Breast epithelium (tissue), 3 donors: Measurements from ENCODE around the gene IFIT1B.

ENCODE experiments used
- POLR2A ChIP-seq: fragments of 450-650 bp; IDR thresholded peaks from one replicate; pipeline ENCODE4 v1.6.1; 2016; ENCODE audit warnings: antibody characterized with exemption, mild to moderate bottlenecking, moderate library complexity
- POLR2AphosphoS5 ChIP-seq, 3 donors: sonication (generic); formaldehyde crosslinking; IDR thresholded peaks; one replicate each; pipeline ENCODE4 v1.6.1; 2017; ENCODE audit warnings: antibody characterized with exemption in 3 of 3
- TF ChIP-seq, protein P1 (sequence below), 3 donors: fragments of 450-650 bp; IDR thresholded peaks; one replicate each; pipeline ENCODE4 v1.5.1; 2016 to 2017; ENCODE audit warnings: antibody characterized with exemption in 3 of 3, mild to moderate bottlenecking in 3 of 3, moderate library complexity in 3 of 3

- TF ChIP-seq, protein P1, sequence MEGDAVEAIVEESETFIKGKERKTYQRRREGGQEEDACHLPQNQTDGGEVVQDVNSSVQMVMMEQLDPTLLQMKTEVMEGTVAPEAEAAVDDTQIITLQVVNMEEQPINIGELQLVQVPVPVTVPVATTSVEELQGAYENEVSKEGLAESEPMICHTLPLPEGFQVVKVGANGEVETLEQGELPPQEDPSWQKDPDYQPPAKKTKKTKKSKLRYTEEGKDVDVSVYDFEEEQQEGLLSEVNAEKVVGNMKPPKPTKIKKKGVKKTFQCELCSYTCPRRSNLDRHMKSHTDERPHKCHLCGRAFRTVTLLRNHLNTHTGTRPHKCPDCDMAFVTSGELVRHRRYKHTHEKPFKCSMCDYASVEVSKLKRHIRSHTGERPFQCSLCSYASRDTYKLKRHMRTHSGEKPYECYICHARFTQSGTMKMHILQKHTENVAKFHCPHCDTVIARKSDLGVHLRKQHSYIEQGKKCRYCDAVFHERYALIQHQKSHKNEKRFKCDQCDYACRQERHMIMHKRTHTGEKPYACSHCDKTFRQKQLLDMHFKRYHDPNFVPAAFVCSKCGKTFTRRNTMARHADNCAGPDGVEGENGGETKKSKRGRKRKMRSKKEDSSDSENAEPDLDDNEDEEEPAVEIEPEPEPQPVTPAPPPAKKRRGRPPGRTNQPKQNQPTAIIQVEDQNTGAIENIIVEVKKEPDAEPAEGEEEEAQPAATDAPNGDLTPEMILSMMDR (IDR thresholded peaks at IDR 0.05) = no peak
- TF ChIP-seq POLR2A = no peak
- no peak for TF ChIP-seq POLR2AphosphoS5 (IDR thresholded peaks at IDR 0.05)
These were observed 41.7 kb downstream of the IFIT1B start for GRCh38 chr10:89419548-89419947.
